Endothelial cell of umbilical vein (primary cell): ENCODE measurements around the gene SPCS1. TPM values are rescaled to one million over a fixed set of nuclear protein-coding genes. Genes with fewer than 3 reads are reported as not detected.

Source experiments
- BruUV-seq: library from RNA; stranded (reverse); fragments of 400-500 nt; replicated peaks from 2 replicates; lab custom pipeline; 2021; lab: Mats Ljungman, UMichigan
- CTCF ChIA-PET: fragments of 300-600, 350-600 bp; sonication (Branson Sonifier 250); formaldehyde crosslinking; loops from one replicate; lab custom pipeline; 2021; ENCODE audit warnings: antibody characterized with exemption, inconsistent platforms; lab: Charles Lee
- POLR2A ChIA-PET: fragments of 300-600, 350-600 bp; sonication (Branson Sonifier 250); formaldehyde crosslinking; loops from one replicate; lab custom pipeline; 2021; ENCODE audit warnings: antibody characterized with exemption, inconsistent platforms; lab: Charles Lee
- DNase-seq: peaks from one replicate; pipeline ENCODE4 v3.0.0-alpha.2; 2011; ENCODE audit warnings: low read depth, low spot score
- FAIRE-seq: peaks from 2 replicates; lab custom pipeline; 2011; peaks lifted over from hg19 to GRCh38; lab: Jason Lieb, UNC
- H2AFZ ChIP-seq: 2 replicates; pipeline ENCODE4 v1.6.0; 2012; ENCODE audit warnings: low read depth, low read length, control low read depth, inconsistent platforms
- H3K27ac ChIP-seq: 2 replicates; pipeline ENCODE4 v1.5.1; 2011; ENCODE audit warnings: low read depth, mild to moderate bottlenecking, control low read depth, low read length, moderate library complexity; ENCODE audit not compliant: insufficient read depth
- H3K27me3 ChIP-seq, 2 experiments: 2 replicates each; pipeline versions ENCODE4 v1.6.0 to v1.6.1; 2011; ENCODE audit warnings: low read length in 2 of 2, mixed read lengths in 1 of 2; ENCODE audit not compliant: control insufficient read depth in 2 of 2, insufficient read depth in 2 of 2
- H3K36me3 ChIP-seq, 2 experiments: 2 replicates in 1 of 2; 3 replicates in 1 of 2; pipeline ENCODE4 v1.5.1; 2011; ENCODE audit warnings: low read length in 2 of 2, mild to moderate bottlenecking in 1 of 2, moderate library complexity in 1 of 2; ENCODE audit not compliant: control insufficient read depth in 2 of 2, insufficient read depth in 2 of 2; ENCODE audit errors: extremely low read depth in 1 of 2
- H3K4me1 ChIP-seq: 3 replicates; pipeline ENCODE4 v1.5.1; 2011; ENCODE audit warnings: mild to moderate bottlenecking, low read length; ENCODE audit not compliant: control insufficient read depth, insufficient read depth; ENCODE audit errors: extremely low read depth
- H3K4me2 ChIP-seq: 2 replicates; pipeline ENCODE4 v1.6.1; 2011; ENCODE audit warnings: low read length, control low read depth, mixed read lengths; ENCODE audit not compliant: insufficient read depth
- H3K4me3 ChIP-seq, 3 experiments: fragments of 200-600 bp in 1 of 3; sonication (generic), shearing (Covaris generic) in 1 of 3; replicated peaks in 1 of 3; 2 replicates each; pipeline ENCODE4 v1.5.1; 2011 to 2016; ENCODE audit warnings: control low read depth in 3 of 3, low read length in 3 of 3, mild to moderate bottlenecking in 2 of 3, inconsistent platforms in 1 of 3, low read depth in 1 of 3, moderate library complexity in 1 of 3; ENCODE audit not compliant: insufficient read depth in 1 of 3
- H3K79me2 ChIP-seq: 2 replicates; pipeline ENCODE4 v1.6.0; 2012; ENCODE audit warnings: low read length, inconsistent platforms; ENCODE audit not compliant: control insufficient read depth, insufficient read depth
- H3K9ac ChIP-seq: replicated peaks from 2 replicates; pipeline ENCODE3; 2011; ENCODE audit warnings: low read length, control low read depth; ENCODE audit not compliant: insufficient read depth; ENCODE audit errors: extremely low read depth
- H3K9me1 ChIP-seq: replicated peaks from 3 replicates; pipeline ENCODE4 v1.6.0; 2011; ENCODE audit warnings: mild to moderate bottlenecking, low read length; ENCODE audit not compliant: control insufficient read depth, insufficient read depth; ENCODE audit errors: extremely low read depth
- H3K9me3 ChIP-seq: replicated peaks from 2 replicates; pipeline ENCODE4 v1.5.1; 2012; ENCODE audit warnings: low read length, inconsistent platforms; ENCODE audit not compliant: control insufficient read depth, insufficient read depth
- H4K20me1 ChIP-seq: replicated peaks from 2 replicates; pipeline ENCODE3; 2011; ENCODE audit warnings: mild to moderate bottlenecking, low read length; ENCODE audit not compliant: control insufficient read depth, insufficient read depth; ENCODE audit errors: extremely low read depth
- EZH2 ChIP-seq: IDR thresholded peaks from 2 replicates; pipeline ENCODE4 v1.6.1; 2012; ENCODE audit warnings: borderline replicate concordance, low read depth, mild to moderate bottlenecking, moderate library complexity, low read length, inconsistent platforms; ENCODE audit not compliant: severe bottlenecking
- FOS ChIP-seq: IDR thresholded peaks from 2 replicates; pipeline ENCODE4 v1.6.1; 2011; ENCODE audit warnings: mild to moderate bottlenecking, low read length, moderate library complexity, borderline replicate concordance; ENCODE audit not compliant: insufficient read depth
- GATA2 ChIP-seq: IDR thresholded peaks from 2 replicates; pipeline ENCODE4 v1.7.0; 2011; ENCODE audit warnings: low read depth, mild to moderate bottlenecking, moderate library complexity, mixed read lengths, low read length; ENCODE audit not compliant: insufficient read length, insufficient read depth
- JUN ChIP-seq: IDR thresholded peaks from 2 replicates; pipeline ENCODE4 v1.6.1; 2011; ENCODE audit warnings: borderline replicate concordance, low read depth; ENCODE audit not compliant: insufficient read length, insufficient read depth
- MAX ChIP-seq: IDR thresholded peaks from 2 replicates; pipeline ENCODE4 v1.6.1; 2011; ENCODE audit not compliant: insufficient read depth, insufficient read length
- MYC ChIP-seq: IDR thresholded peaks from one replicate; pipeline ENCODE4 v1.6.1; 2011; ENCODE audit warnings: mild to moderate bottlenecking, low read depth, low read length
- POLR2A ChIP-seq: IDR thresholded peaks from 2 replicates; pipeline ENCODE4 v1.6.1; 2012; ENCODE audit warnings: low read depth, mild to moderate bottlenecking, control low read depth, low read length
- POLR2AphosphoS5 ChIP-seq: IDR thresholded peaks from 2 replicates; pipeline ENCODE4 v1.6.1; 2012; ENCODE audit warnings: low read depth, mild to moderate bottlenecking, control low read depth, low read length, moderate library complexity; ENCODE audit not compliant: insufficient read depth
- dilution Hi-C: fragments of 300-500 bp; cut with MboI; formaldehyde crosslinking; loops from one replicate; pipeline ENCODE4 v1.15.0; 2019; ENCODE audit warnings: low sequenced_read_pairs; ENCODE audit not compliant: extremely low pct_ligation_motif_present
- intact Hi-C: fragments of 100-400 bp; cut with micrococcal nuclease; formaldehyde crosslinking; loops from one replicate; pipeline ENCODE4 v1.10.0; 2022
- polyA plus RNA-seq, 4 experiments: library from polyadenylated mRNA; depleted of rRNA in 3 of 4; stranded (reverse) in 3 of 4; unstranded in 1 of 4; fragments of >200 nt; gene quantifications; 2 replicates each; pipeline versions ENCODE4 v1.2.1 to v1.2.3, GENCODE V29; 2011 to 2012; ENCODE audit warnings: missing spikeins in 1 of 4
- total RNA-seq: library from RNA; stranded (reverse); gene quantifications from 2 replicates; pipeline ENCODE4 v1.2.3, GENCODE V29; 2021
- TF ChIP-seq, protein P1 (sequence below), 2 donors: IDR thresholded peaks; 1 replicate in 1 of 2; 2 replicates in 1 of 2; pipeline ENCODE4 v1.5.1; 2011; ENCODE audit warnings: low read length in 2 of 2, mild to moderate bottlenecking in 2 of 2, moderate library complexity in 2 of 2, control low read depth in 1 of 2, inconsistent platforms in 1 of 2, low read depth in 1 of 2; ENCODE audit not compliant: insufficient read depth in 1 of 2; ENCODE audit errors: extremely low read depth in 1 of 2

SPCS1 gene
- total and polyA plus RNA-seq, 2 donors (not counting 3 experiments of a cell fraction or from before 2014, with no cell fraction given): 100 to 240 TPM

GRCh38 chr3:52703341-52703740, 2.6 kb upstream of the SPCS1 start:
- intact Hi-C loops: no loop called here
- BruUV-seq: no TSS peak
- no peak for FAIRE-seq
- DNase-seq: no peak
- H3K27ac ChIP-seq: no peak overlapping the region
- H3K9ac ChIP-seq: no peak overlapping the region
- no peak overlapping the region for H2AFZ ChIP-seq
- ChIA-PET CTCF (no interaction called here), POLR2A (no interaction called here)
- H3K36me3 ChIP-seq: peaks cover 0 to 10% of the 10 kb centered on the region in 2 experiments
- H3K4me1 ChIP-seq: peaks cover 17% of the 10 kb centered on the region
- H3K9me1 ChIP-seq: no peaks in the 10 kb centered on the region
- H3K4me2 ChIP-seq: no peak overlapping the region
- TF ChIP-seq POLR2A: no peak
- TF ChIP-seq, protein P1, sequence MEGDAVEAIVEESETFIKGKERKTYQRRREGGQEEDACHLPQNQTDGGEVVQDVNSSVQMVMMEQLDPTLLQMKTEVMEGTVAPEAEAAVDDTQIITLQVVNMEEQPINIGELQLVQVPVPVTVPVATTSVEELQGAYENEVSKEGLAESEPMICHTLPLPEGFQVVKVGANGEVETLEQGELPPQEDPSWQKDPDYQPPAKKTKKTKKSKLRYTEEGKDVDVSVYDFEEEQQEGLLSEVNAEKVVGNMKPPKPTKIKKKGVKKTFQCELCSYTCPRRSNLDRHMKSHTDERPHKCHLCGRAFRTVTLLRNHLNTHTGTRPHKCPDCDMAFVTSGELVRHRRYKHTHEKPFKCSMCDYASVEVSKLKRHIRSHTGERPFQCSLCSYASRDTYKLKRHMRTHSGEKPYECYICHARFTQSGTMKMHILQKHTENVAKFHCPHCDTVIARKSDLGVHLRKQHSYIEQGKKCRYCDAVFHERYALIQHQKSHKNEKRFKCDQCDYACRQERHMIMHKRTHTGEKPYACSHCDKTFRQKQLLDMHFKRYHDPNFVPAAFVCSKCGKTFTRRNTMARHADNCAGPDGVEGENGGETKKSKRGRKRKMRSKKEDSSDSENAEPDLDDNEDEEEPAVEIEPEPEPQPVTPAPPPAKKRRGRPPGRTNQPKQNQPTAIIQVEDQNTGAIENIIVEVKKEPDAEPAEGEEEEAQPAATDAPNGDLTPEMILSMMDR (IDR thresholded peaks at IDR 0.05; ENCODE audit: extremely low read depth in 1 of 2, insufficient read depth in 1 of 2, low read depth in 1 of 2, low read length in 2 of 2): no peak
- no peak for TF ChIP-seq GATA2
- TF ChIP-seq POLR2AphosphoS5: no peak
- TF ChIP-seq JUN: no peak
- no peak for TF ChIP-seq MYC
- TF ChIP-seq FOS: no peak
- TF ChIP-seq MAX: no peak
- no peak for TF ChIP-seq EZH2
- H3K9me3 ChIP-seq: no peaks in the 10 kb centered on the region
- dilution Hi-C loops: no loop called here
- H3K79me2 ChIP-seq: peaks cover 48% of the 10 kb centered on the region
- no peak overlapping the region for H3K4me3 ChIP-seq
- H3K27me3 ChIP-seq: no peaks in the 10 kb centered on the region
- no peaks in the 10 kb centered on the region for H4K20me1 ChIP-seq
